Mammary epithelial cell (primary cell): ENCODE data around the gene PAQR5.

ENCODE experiments used
- CTCF ChIP-seq, 2 donors: IDR thresholded peaks in 1 of 2; conservative IDR thresholded peaks in 1 of 2; 2 replicates each; pipeline ENCODE4 v1.5.1; 2011 to 2012; ENCODE audit warnings: inconsistent platforms in 2 of 2, low read length in 2 of 2, mild to moderate bottlenecking in 2 of 2, control low read depth in 1 of 2, low read depth in 1 of 2; ENCODE audit not compliant: insufficient read depth in 1 of 2; ENCODE audit errors: extremely low read depth in 1 of 2
- EZH2 ChIP-seq: IDR thresholded peaks from 2 replicates; pipeline ENCODE4 v1.6.1; 2012; ENCODE audit warnings: low read length, inconsistent platforms, borderline replicate concordance

- TF ChIP-seq CTCF (conservative IDR thresholded peaks at IDR 0.05 in 1 of 2, IDR thresholded peaks at IDR 0.05 in 1 of 2; ENCODE audit: extremely low read depth in 1 of 2, insufficient read depth in 1 of 2, low read depth in 1 of 2, low read length in 2 of 2) (no peak), EZH2 (no peak)
Measured at GRCh38 chr15:69412701-69413100, 114.0 kb downstream of the PAQR5 start.
